Fibroblast of lung (primary cell): ENCODE measurements around the gene SMOC2. TPM values are rescaled to one million over a fixed set of nuclear protein-coding genes. Genes with fewer than 3 reads are reported as not detected.

Experiments used
- DNase-seq, 2 donors: peaks; one replicate each; pipeline versions ENCODE4 v3.0.0 to v3.0.0-alpha.2; 2010; ENCODE audit warnings: low read depth in 2 of 2
- H2AFZ ChIP-seq: 2 replicates; pipeline ENCODE4 v1.5.1; 2012; ENCODE audit warnings: low read length, control low read depth, inconsistent platforms
- H3K27ac ChIP-seq: 2 replicates; pipeline ENCODE4 v1.5.1; 2011; ENCODE audit warnings: low read length, control low read depth; ENCODE audit not compliant: insufficient read depth
- H3K27me3 ChIP-seq: 2 replicates; pipeline ENCODE4 v1.5.1; 2011; ENCODE audit warnings: mild to moderate bottlenecking, low read length; ENCODE audit not compliant: control insufficient read depth, insufficient read depth
- H3K36me3 ChIP-seq: 2 replicates; pipeline ENCODE4 v1.5.1; 2011; ENCODE audit warnings: low read length; ENCODE audit not compliant: control insufficient read depth, insufficient read depth
- H3K4me1 ChIP-seq: 2 replicates; pipeline ENCODE4 v1.5.1; 2011; ENCODE audit warnings: low read length; ENCODE audit not compliant: control insufficient read depth, insufficient read depth; ENCODE audit errors: extremely low read depth
- H3K4me2 ChIP-seq: 2 replicates; pipeline ENCODE4 v1.5.1; 2011; ENCODE audit warnings: low read length, control low read depth; ENCODE audit not compliant: insufficient read depth; ENCODE audit errors: extremely low read depth
- H3K4me3 ChIP-seq, 4 experiments: fragments of 200-600 bp in 1 of 4; sonication (generic) in 1 of 4; replicated peaks in 1 of 4; 2 replicates each; pipeline ENCODE4 v1.5.1; 2011 to 2016; ENCODE audit warnings: low read length in 4 of 4, low read depth in 3 of 4, mild to moderate bottlenecking in 3 of 4, control low read depth in 2 of 4, inconsistent platforms in 1 of 4, mixed read lengths in 1 of 4; ENCODE audit not compliant: insufficient read depth in 1 of 4; ENCODE audit errors: control extremely low read depth in 1 of 4
- H3K79me2 ChIP-seq: 2 replicates; pipeline ENCODE4 v1.5.1; 2012; ENCODE audit warnings: mild to moderate bottlenecking, low read length, inconsistent platforms; ENCODE audit not compliant: control insufficient read depth, insufficient read depth
- H3K9ac ChIP-seq: 2 replicates; pipeline ENCODE4 v1.5.1; 2011; ENCODE audit warnings: mild to moderate bottlenecking, low read length, control low read depth; ENCODE audit not compliant: insufficient read depth
- H3K9me3 ChIP-seq: 2 replicates; pipeline ENCODE4 v1.5.1; 2012; ENCODE audit warnings: low read depth, low read length; ENCODE audit not compliant: control insufficient read depth, insufficient read depth
- H4K20me1 ChIP-seq: 2 replicates; pipeline ENCODE4 v1.5.1; 2011; ENCODE audit warnings: low read length; ENCODE audit not compliant: control insufficient read depth, insufficient read depth; ENCODE audit errors: extremely low read depth
- EZH2 ChIP-seq: IDR thresholded peaks from 2 replicates; pipeline ENCODE4 v1.5.1; 2012; ENCODE audit warnings: low read length, control low read depth, mild to moderate bottlenecking; ENCODE audit errors: missing control alignments
- polyA plus RNA-seq, 2 donors: library from polyadenylated mRNA; depleted of rRNA in 1 of 2; stranded (reverse) in 1 of 2; unstranded in 1 of 2; fragments of >200 nt; gene quantifications; 2 replicates each; pipeline ENCODE4 v1.2.1, GENCODE V29; 2011 to 2012; ENCODE audit warnings: missing spikeins in 1 of 2
- total RNA-seq: library from RNA; depleted of rRNA; stranded (reverse); fragments of >200 nt; gene quantifications from 2 replicates; pipeline ENCODE4 v1.2.1, GENCODE V29; 2014
- TF ChIP-seq, protein P1 (sequence below), 2 donors: IDR thresholded peaks in 1 of 2; conservative IDR thresholded peaks in 1 of 2; 1 replicate in 1 of 2; 2 replicates in 1 of 2; pipeline ENCODE4 v1.5.1; 2011 to 2012; ENCODE audit warnings: low read length in 2 of 2, control low read depth in 1 of 2, inconsistent platforms in 1 of 2, low read depth in 1 of 2, mild to moderate bottlenecking in 1 of 2

SMOC2 gene
- total and polyA plus RNA-seq, 2 donors (not counting 1 experiment from before 2014, with no cell fraction given) = not detected

DNA sequence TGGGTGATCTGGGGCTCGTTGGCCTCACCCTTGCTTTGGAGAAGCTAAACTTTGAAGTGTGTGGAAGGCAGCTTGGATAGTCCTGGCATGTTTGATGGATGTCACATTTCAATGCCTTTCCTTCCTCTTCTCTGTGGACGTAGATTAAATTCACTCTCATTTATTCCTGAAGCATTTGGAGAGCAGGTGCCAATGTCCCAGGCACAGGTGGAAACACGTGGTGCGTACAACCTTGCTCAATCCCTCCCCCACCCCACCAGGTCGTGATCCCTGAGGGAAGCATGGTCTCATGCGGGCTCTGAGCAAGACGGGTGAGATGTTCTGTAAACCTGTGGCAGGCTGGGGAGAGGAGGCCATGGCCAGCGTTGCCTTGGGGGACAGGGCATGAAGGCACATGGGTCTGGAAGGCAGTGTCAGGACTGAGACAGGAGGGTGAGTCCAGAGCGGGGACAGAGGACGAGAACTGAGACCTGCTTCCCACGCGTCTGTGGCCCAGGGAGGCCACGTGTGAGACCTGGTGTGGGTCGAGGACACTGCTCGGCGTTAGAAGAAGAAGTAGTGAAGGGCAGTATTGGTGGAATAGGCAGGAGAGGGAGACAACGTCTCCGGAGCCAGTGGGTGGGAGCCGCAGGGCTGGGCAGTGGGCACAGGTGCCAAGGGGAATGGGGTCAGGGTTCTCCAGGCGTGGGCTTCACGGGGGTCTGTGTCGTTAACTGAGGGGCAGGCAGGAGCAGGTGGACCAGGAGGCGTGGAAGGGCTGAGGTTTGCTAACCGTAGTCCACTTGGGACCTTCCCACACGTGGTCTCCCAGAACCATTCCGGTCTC, 34.4 kb downstream of the SMOC2 start:
- no peak overlapping the region for H3K27ac ChIP-seq
- TF ChIP-seq, protein P1, sequence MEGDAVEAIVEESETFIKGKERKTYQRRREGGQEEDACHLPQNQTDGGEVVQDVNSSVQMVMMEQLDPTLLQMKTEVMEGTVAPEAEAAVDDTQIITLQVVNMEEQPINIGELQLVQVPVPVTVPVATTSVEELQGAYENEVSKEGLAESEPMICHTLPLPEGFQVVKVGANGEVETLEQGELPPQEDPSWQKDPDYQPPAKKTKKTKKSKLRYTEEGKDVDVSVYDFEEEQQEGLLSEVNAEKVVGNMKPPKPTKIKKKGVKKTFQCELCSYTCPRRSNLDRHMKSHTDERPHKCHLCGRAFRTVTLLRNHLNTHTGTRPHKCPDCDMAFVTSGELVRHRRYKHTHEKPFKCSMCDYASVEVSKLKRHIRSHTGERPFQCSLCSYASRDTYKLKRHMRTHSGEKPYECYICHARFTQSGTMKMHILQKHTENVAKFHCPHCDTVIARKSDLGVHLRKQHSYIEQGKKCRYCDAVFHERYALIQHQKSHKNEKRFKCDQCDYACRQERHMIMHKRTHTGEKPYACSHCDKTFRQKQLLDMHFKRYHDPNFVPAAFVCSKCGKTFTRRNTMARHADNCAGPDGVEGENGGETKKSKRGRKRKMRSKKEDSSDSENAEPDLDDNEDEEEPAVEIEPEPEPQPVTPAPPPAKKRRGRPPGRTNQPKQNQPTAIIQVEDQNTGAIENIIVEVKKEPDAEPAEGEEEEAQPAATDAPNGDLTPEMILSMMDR (conservative IDR thresholded peaks at IDR 0.05 in 1 of 2, IDR thresholded peaks at IDR 0.05 in 1 of 2; ENCODE audit: low read depth in 1 of 2, low read length in 2 of 2) = no peak
- TF ChIP-seq EZH2 = no peak
- no peaks in the 10 kb centered on the region for H3K9me3 ChIP-seq
- H3K79me2 ChIP-seq = no peaks in the 10 kb centered on the region
- H3K4me3 ChIP-seq = no peak overlapping the region
- no peaks in the 10 kb centered on the region for H3K36me3 ChIP-seq
- H3K4me2 ChIP-seq = no peak overlapping the region
- no peaks in the 10 kb centered on the region for H3K27me3 ChIP-seq
- DNase-seq = no peak
- no peaks in the 10 kb centered on the region for H4K20me1 ChIP-seq
- H3K4me1 ChIP-seq = no peaks in the 10 kb centered on the region
- no peak overlapping the region for H2AFZ ChIP-seq
- no peak overlapping the region for H3K9ac ChIP-seq

DNA sequence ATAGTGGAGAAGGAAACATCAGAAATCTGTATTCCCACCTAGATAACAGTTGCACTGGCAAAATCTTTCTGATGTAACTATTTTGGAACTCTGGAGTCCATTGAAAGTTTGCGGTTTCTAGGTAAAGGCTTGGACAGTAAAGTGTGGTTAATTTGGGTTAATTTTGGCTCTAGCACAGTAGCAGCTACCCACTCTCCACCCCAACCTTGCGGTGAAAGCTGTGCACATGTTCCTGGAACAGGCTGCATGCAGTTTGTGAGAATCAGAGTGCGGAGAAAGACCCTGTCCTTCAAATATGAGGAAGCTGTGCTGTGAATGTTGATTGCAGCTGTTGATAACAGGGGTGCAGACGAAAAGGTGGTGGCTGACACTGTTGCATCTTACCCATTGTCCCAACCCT, 38.4 kb downstream of the SMOC2 start:
- Histone ChIP-seq H3K9ac (no peak overlapping the region), H3K4me2 (no peak overlapping the region), H2AFZ (no peak overlapping the region), H4K20me1 (no peaks in the 10 kb centered on the region), H3K9me3 (no peaks in the 10 kb centered on the region), H3K4me3 (no peak overlapping the region), H3K36me3 (no peaks in the 10 kb centered on the region), H3K27me3 (no peaks in the 10 kb centered on the region), H3K4me1 (no peaks in the 10 kb centered on the region), H3K27ac (no peak overlapping the region), H3K79me2 (no peaks in the 10 kb centered on the region)
- DNase-seq = no peak
- TF ChIP-seq, protein P1 (conservative IDR thresholded peaks at IDR 0.05 in 1 of 2, IDR thresholded peaks at IDR 0.05 in 1 of 2; ENCODE audit: low read depth in 1 of 2, low read length in 2 of 2) = no peak
- TF ChIP-seq EZH2 = no peak

DNA sequence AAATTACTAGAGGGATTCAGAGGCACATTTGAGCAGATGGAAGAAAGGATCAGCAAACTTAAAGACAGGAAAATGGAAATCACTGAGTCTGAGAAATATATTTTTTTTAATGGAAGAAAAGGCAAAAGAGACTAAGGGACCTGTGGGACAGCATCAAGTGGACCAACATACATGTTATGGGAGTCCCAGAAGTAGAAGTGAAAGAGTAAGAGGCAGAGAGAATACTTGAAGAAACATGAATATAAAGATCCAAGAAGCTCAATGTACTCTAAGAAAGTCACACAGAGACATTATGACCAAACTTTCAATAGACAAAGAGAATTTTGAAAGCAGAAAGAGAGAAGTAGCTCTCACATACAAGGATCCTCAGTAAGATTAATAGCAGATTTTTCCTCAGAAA, 39.5 kb downstream of the SMOC2 start:
- Histone ChIP-seq H3K4me2 (no peak overlapping the region), H3K9me3 (no peaks in the 10 kb centered on the region), H3K4me3 (no peak overlapping the region), H3K27ac (no peak overlapping the region), H4K20me1 (no peaks in the 10 kb centered on the region), H3K36me3 (no peaks in the 10 kb centered on the region), H3K27me3 (no peaks in the 10 kb centered on the region), H3K79me2 (no peaks in the 10 kb centered on the region), H3K9ac (no peak overlapping the region), H2AFZ (no peak overlapping the region), H3K4me1 (no peaks in the 10 kb centered on the region)
- TF ChIP-seq EZH2 = no peak
- TF ChIP-seq, protein P1 (conservative IDR thresholded peaks at IDR 0.05 in 1 of 2, IDR thresholded peaks at IDR 0.05 in 1 of 2; ENCODE audit: low read depth in 1 of 2, low read length in 2 of 2) = no peak
- DNase-seq = no peak
